Activated CD4-positive, alpha-beta T cell treated with anti-CD3 and anti-CD28 coated beads for 4 hours (primary cell): ENCODE measurements around the gene NT5C3A.
"Not testable (repeated sequence)": the region's sequence is repeated elsewhere in the genome, so short reads cannot be mapped to it uniquely, and the experiment has no call there.

Source experiments
- DNase-seq, 2 donors: peaks; one replicate each; pipeline ENCODE4 v3.0.0-alpha.2; 2020

The NT5C3A gene

GRCh38 chr7:33040803-33041516 is 21.6 kb downstream of the NT5C3A start:
- DNase-seq = peak; percentile 60 to 70

DNA sequence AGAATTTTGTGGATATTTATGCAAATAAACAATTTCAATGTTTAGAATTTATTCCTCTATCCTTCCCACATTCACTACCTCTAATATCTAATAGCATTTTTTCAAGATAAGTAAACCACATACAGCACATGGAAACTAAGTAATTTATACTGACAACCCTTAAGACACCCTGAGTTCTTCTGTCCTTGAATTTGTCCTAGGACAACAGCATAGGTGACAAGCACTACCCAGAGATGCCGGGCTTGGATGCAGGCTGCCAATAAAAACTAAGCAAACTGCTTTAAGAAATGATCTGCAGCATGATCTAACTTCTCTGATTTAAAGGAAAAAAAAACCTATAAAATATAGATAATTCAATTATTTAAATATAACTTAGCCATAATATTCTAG is 22.7 kb downstream of the NT5C3A start:
- DNase-seq = no peak

- no peak for DNase-seq
Measured at GRCh38 chr7:33039257-33039902, 23.2 kb downstream of the NT5C3A start.

- DNase-seq = no peak
Measured at GRCh38 chr7:33038639-33039038, 23.9 kb downstream of the NT5C3A start.

DNA sequence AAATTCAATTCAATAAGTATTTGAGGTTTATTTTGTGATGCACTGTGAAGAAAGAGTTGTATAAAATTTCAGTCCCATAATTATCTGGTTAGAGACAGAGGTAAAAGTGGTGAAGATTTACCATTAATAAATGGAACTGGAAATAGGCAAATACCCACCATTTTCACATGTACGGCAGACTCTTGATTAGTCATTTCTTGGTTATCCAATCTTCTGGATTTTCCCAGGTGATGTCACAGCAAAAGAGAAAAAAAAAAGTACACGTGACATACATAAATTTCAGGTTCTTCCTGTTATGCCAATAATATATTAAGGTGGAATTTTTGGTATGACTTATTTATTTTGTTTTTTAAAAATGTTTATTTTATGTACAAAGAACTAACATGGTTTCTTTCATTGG is 26.8 kb downstream of the NT5C3A start:
- no peak for DNase-seq

DNA sequence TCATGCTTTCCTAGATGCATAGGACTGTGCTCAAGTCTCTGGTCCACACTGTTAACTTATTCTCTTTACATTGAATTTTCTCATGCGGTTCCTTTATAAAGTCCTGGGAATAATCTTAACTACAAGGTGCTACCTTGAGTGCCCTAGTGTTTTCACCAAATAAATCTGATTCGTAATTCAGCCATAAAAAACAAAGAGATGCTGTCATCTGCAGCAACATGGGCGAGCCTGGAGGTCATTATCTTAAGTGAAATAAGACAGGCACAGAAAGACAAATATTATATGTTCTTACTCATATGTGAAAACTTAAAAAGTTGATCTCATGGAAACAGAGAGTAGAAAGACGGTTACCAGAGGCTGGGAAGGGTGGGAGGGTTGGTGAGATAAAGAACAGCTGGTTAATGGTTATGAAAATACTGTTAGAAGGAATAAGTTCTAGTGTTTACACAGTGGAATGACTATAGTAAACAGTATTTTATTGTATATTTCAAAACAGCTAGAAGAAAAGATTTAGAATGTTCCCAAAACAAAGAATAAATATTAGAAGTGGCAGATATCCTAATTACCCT is 38.3 kb downstream of the NT5C3A start:
- DNase-seq = no peak

DNA sequence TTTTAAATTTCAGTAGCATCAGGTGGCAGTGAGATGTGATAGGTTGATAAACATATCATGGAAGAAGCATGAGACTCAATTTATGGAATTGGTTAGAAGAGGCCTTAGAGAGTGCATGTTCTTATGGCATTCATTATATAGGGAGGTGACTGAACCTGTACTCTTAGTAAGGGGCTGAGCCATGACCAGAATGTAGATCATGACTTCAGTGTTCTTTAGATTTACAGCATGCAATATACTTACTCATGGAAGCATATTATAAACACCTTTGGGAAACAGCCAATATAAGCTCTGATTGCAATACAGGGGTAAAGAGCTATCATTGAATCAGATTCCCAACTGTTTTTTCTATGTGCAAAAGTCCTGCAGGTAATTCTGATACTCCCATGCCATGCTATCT is 50.2 kb downstream of the NT5C3A start:
- no peak for DNase-seq

GRCh38 chr7:33009734-33010133 is 52.8 kb downstream of the NT5C3A start:
- no peak for DNase-seq

GRCh38 chr7:33005690-33006089 is 56.9 kb downstream of the NT5C3A start:
- DNase-seq = not testable (repeated sequence)

DNA sequence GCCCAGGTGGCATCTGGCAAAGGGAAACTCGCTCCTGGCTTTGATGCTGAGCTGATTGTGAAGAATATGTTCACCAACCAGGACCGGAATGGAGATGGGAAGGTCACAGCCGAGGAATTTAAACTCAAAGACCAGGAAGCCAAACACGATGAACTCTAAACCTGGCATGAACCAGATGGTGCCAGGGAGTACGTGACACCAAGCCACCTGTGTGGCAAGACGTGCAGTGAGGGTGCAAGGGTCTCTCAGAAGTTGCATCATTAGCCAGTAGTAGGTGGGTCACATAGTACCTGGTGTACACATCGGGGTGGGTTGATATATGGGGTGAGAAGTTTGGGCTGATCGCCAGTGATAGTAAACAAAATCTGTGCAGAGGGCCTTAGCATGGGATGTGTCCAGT is 57.4 kb downstream of the NT5C3A start:
- DNase-seq = not testable (repeated sequence)

GRCh38 chr7:33004104-33004616 is 58.4 kb downstream of the NT5C3A start:
- DNase-seq = not testable (repeated sequence)

DNA sequence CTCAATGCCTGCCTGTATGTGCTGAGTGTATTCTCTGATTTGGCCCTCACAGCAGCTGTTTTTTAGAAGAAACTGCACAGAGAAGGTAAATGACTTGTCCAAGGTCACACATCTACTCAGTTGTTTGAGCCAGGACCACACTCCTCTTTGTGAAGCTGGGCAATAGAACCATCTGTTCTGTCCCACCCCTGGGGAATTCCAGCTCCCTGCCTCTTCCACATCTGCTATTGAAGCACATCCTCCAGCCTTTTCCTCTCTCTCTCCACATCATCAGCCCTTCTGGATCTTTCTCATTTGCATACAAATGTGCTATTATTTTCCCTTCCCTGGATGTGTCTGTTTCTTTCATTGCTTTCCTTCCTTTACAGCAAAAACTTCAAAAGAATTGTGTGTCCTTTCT is 59.5 kb downstream of the NT5C3A start:
- not testable (repeated sequence) for DNase-seq

- DNase-seq = not testable (repeated sequence)
Measured at GRCh38 chr7:32999380-32999779, 63.2 kb downstream of the NT5C3A start.

DNA sequence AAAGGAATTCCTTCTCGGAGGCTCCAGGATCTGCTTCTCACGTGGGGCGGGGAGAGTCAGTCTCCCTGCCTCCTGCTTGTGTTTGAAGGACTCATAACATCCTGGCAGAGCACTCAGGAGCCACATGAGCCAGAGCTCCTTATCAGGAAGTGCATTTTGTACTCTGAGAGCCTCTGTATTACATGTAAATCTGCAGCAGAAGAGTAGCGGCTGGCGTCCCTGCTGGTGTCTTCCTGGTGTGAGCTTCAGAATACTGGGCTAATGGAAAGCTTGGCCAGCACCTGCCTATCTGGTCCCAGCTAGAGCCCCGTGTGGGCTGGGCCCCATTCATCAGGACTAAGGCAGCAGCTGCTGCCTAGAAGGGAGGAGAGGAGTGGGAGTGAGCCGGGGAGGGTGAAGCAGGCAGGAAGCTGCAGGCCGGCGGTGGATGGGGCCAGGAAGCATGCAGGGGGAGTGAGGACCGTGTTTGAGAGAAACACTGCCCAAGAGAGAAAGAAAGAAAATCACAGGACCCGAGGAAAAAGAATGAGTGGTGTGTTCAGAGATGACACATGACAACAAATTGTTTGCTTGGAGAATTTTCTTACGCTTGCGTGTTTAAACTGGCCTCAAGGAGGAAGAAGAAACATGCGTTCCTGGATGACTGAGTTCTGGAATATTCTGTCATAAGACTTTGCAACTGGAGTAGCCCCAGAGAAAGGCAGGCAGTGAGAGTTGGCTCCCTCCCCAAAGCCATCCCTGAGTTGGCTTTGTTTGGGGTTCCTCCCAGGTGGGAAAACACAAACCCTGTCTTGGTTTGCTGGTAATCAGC is 64.0 kb downstream of the NT5C3A start:
- not testable (repeated sequence) for DNase-seq

DNA sequence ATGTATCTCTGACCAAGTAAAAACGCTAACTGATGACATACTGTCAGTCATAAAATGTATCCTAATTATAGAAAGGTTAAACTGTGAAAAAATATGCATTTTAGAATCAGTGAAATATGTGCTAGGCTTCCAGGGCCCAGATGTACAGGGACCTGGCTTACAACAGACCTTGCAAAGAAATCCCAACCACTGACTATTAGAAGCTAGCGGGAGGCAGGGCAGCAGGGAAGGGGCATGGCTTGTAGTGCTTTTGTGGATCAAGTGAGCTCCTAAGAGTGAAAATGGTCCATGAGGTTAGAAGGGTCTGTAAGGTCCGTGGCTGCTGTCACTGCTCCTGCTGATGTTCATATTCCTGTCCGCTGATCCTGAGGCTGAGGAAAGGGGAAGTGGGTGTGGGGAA is 64.6 kb downstream of the NT5C3A start:
- DNase-seq = not testable (repeated sequence)

- not testable (repeated sequence) for DNase-seq
Measured at GRCh38 chr7:32992750-32993149, 69.8 kb downstream of the NT5C3A start.

DNA sequence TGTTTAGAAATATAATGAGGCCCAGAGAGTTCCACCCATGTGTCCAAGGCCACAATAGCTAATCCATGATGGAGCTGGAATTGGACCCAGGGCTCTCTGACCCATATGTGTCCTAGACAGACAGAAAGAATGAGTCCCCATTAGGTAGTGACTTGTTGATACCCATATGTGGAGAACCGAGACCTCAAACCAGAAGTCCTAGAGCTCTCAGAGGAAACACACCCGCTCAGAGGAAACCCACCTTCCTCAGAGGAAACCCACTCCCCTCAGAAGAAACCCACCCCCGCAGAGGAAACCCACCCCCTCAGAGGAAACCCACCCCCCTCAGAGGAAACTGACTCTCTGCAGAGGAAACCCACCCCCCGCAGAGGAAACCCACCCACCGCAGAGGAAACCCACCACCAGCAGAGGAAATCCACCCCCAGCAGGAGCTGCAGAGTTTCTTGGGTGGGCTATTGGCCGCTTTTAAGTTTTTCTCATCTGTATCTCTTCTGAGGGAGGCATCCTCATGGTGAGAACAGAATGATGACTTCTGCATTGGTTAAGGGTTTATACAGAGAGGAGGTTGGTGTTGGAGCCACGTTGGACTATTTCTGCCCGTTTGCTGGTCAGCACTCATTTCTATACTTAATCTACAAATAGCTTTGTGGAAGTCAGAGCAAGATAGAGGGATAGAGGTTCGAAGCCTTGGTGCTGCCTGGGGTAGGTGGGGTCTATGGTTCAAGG is 70.4 kb downstream of the NT5C3A start:
- not testable (repeated sequence) for DNase-seq

GRCh38 chr7:32991068-32991585 is 71.4 kb downstream of the NT5C3A start:
- DNase-seq = not testable (repeated sequence)

DNA sequence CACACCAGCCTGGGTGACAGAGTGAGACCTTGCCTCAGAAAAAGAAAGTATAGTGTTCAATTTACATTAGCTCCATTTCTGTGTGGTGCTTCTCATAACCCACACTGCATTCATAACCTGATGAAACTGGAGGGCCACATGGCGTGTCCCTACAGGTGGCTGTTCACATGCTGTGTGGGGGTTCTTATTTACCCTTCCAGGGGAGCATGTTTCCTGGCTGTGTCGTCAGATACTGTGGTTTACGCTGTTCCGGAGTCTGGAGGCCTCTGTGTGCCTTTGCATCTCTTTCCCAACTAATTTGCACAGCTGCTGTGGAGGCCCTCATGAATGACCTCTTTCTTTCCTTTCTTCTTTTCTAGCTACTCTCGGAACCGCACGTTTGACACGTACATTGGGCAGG is 74.4 kb downstream of the NT5C3A start:
- not testable (repeated sequence) for DNase-seq

DNA sequence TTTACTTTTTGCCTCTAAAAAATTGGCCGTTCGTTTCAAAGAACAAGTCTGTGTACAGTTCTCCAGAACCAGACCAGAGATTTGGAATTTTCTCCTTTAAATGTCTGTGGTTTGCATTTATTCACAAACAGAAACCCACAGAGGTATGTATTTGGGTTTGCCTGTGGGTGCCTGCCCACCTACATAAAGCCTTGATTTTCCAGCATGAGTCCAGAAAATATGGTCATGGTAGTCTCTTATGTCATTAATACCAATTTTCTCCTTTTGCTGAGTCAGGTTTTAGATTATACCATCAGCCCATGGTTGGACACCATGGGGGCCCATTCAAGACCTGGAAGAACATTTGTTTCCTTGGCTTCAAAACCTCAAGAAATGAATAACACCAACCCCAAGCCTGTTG is 82.7 kb downstream of the NT5C3A start:
- DNase-seq = not testable (repeated sequence)

GRCh38 chr7:32979246-32979645 is 83.3 kb downstream of the NT5C3A start:
- not testable (repeated sequence) for DNase-seq

DNA sequence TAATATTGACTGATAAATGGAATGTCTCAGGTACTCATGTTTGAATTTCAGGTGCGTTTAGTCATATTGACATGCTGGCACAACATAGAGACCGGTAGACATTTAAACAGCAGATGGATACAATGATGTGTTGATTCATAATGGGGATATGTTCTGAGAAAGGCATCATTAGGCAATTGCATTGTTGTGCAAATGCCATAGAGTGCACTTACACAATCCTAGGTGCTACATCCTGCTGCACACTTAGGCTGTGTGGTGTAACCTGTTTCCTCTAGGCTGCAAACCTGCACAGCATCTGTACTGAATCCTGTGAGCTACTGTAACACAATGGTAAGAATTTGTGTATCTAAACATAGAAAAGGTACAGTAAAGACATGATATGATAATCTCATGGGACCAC is 85.4 kb downstream of the NT5C3A start:
- DNase-seq = not testable (repeated sequence)
